ENCODE measurements around the gene CCDC124.

DNA sequence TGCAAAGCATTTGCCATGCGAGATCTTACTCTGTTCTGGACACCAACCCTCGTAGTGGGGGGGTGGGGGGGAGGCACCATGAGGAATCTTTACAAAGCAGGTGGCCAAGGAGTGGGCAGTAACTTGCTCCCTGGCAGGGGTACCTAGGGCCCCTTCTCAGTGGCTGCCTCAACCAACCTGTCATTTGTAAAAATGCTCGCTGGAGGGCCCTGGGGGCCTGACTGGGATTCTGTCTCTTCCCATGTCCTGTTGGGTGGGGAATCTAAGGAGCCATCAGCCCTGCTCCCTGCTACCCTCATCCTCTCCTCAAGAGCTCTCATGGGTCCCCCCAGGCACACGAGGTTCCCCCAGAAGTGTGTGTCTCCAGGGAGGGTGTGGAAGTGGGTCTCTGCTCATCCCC is 35.5 kb downstream of the CCDC124 start:
- TF ChIP-seq CTCF (optimal IDR thresholded peaks at IDR 0.05 in 1 of 3, IDR thresholded peaks at IDR 0.05 in 1 of 3, conservative IDR thresholded peaks at IDR 0.05 in 1 of 3; ENCODE audit: extremely low read depth in 1 of 3, insufficient read depth in 2 of 3, low read length in 3 of 3) (no peak), EZH2 (IDR thresholded peaks at IDR 0.05; ENCODE audit: low read length) (no peak)
